Spinal cord (tissue), 10 donors: ENCODE results near the gene API5. TPM values are rescaled to one million over a fixed set of nuclear protein-coding genes. Genes with fewer than 3 reads are reported as not detected.
"Not testable (repeated sequence)": the region's sequence is repeated elsewhere in the genome, so short reads cannot be mapped to it uniquely, and the experiment has no call there.

Experiments used
- DNase-seq, 6 donors: peaks; one replicate each; pipeline versions ENCODE4 v3.0.0 to v3.0.0-alpha.2; 2013 to 2015; ENCODE audit warnings: low spot score in 6 of 6, low read depth in 4 of 6
- H3K27ac ChIP-seq: one replicate; pipeline ENCODE4 v1.5.1; 2013; ENCODE audit warnings: low read depth, low read length, control low read depth
- H3K27me3 ChIP-seq: one replicate; pipeline ENCODE4 v1.6.1; 2013; ENCODE audit warnings: low read length; ENCODE audit not compliant: control insufficient read depth, insufficient read depth
- H3K36me3 ChIP-seq: one replicate; pipeline ENCODE4 v1.6.1; 2013; ENCODE audit warnings: low read length; ENCODE audit not compliant: control insufficient read depth, insufficient read depth
- H3K4me1 ChIP-seq: one replicate; pipeline ENCODE4 v1.6.1; 2013; ENCODE audit warnings: low read length; ENCODE audit not compliant: control insufficient read depth, insufficient read depth
- H3K4me3 ChIP-seq: one replicate; pipeline ENCODE4 v1.5.1; 2013; ENCODE audit warnings: low read depth, low read length, control low read depth
- H3K9me3 ChIP-seq: one replicate; pipeline ENCODE4 v1.6.1; 2013; ENCODE audit warnings: low read length; ENCODE audit not compliant: control insufficient read depth, insufficient read depth
- WGBS: methylation state at CpG from one replicate; pipeline ENCODE4 v1.1.5; 2013; ENCODE audit warnings: missing lambda C conversion rate; ENCODE audit not compliant: insufficient coverage; 5-methylcytosine and 5-hydroxymethylcytosine counted together
- polyA plus RNA-seq, 2 donors: library from polyadenylated mRNA; unstranded; fragments of 120-200 nt; gene quantifications; one replicate each; pipeline ENCODE4 v1.2.1, GENCODE V29; 2013; ENCODE audit not compliant: insufficient read length in 2 of 2
- total RNA-seq, 2 donors: library from RNA; depleted of rRNA in 1 of 2; stranded (reverse); fragments of 120-200 nt in 1 of 2; fragments of >200 nt in 1 of 2; gene quantifications; one replicate each; pipeline versions ENCODE4 v1.2.3 to v1.2.4, GENCODE V29; 2013 to 2014
- donor health status: healthy.

Gene API5
- total and polyA plus RNA-seq, 4 donors: 56.1 to 99.4 (median 72.0) TPM

DNA sequence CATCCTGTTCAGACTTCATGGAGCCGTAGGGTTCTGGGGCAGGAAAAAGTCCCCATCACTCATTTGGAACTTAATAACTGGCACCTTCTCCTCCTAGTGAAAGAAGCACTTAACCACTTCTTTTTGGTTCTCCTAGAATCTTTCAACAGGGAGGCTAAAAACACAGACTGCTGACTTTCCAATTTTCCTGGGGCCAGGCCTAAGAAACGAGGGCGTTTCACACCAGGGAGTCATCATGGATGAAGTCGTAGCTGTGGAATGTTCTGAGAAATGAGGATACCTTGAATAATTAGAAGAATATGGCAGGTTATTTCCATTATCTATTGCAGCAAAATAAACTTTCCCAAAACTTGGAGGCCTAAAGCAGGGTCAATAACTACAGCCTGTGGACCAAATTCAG, 26.0 kb upstream of the API5 start:
- H3K27me3 ChIP-seq: peaks cover 2% of the 10 kb centered on the region
- no peaks in the 10 kb centered on the region for H3K36me3 ChIP-seq
- peaks cover 3% of the 10 kb centered on the region for H3K4me1 ChIP-seq
- H3K9me3 ChIP-seq: no peaks in the 10 kb centered on the region
- 78% methylated on average over 1 of the region's 4 CpGs for WGBS
- H3K27ac ChIP-seq: no peak overlapping the region
- no peak for DNase-seq
- no peak overlapping the region for H3K4me3 ChIP-seq

- 89% methylated on average over 3 of the region's 3 CpGs for WGBS
- Histone ChIP-seq H3K27ac (no peak overlapping the region), H3K4me1 (peaks cover 3% of the 10 kb centered on the region), H3K27me3 (no peaks in the 10 kb centered on the region), H3K36me3 (no peaks in the 10 kb centered on the region), H3K4me3 (no peak overlapping the region), H3K9me3 (no peaks in the 10 kb centered on the region)
- DNase-seq: no peak
Measured at GRCh38 chr11:43289368-43289767, 22.4 kb upstream of the API5 start.

- Histone ChIP-seq H3K4me1 (no peaks in the 10 kb centered on the region), H3K27ac (no peak overlapping the region), H3K4me3 (no peak overlapping the region), H3K27me3 (no peaks in the 10 kb centered on the region), H3K36me3 (no peaks in the 10 kb centered on the region), H3K9me3 (no peaks in the 10 kb centered on the region)
- 50% methylated on average over 1 of the region's 7 CpGs for WGBS
- no peak for DNase-seq
Measured at GRCh38 chr11:43298397-43298796, 13.4 kb upstream of the API5 start.

GRCh38 chr11:43315966-43316365, 4.2 kb downstream of the API5 start:
- Histone ChIP-seq H3K36me3 (peaks cover 3% of the 10 kb centered on the region), H3K9me3 (no peaks in the 10 kb centered on the region)
- no CpG with 5 or more reads among the region's 2 CpGs for WGBS

DNA sequence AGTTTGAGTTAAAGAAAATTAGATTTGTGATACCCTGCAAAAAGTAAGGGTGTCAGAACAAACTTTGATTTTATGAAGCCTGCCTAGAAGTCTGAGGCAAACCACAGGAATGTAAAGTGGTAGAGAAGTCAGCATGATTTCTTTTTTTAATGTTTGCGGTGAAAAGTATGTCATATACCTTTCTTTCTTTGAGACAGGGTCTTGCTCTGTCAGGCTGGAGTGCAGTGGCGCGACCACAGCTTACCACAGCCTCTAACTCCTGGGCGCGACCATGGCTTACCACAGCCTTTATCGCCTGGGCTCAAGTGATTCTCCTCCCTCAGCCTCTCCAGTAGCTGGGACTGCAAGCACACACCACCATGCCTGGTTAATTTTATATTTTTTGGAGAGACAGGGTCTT, 4.7 kb downstream of the API5 start:
- WGBS: 100% methylated on average over 1 of the region's 6 CpGs

More at GRCh38 chr11:43315966-43316365, 4.2 kb downstream of the API5 start:
- Histone ChIP-seq H3K27me3 (no peaks in the 10 kb centered on the region), H3K27ac (no peak overlapping the region), H3K4me1 (peaks cover 12% of the 10 kb centered on the region), H3K4me3 (no peak overlapping the region)
- DNase-seq: no peak

DNA sequence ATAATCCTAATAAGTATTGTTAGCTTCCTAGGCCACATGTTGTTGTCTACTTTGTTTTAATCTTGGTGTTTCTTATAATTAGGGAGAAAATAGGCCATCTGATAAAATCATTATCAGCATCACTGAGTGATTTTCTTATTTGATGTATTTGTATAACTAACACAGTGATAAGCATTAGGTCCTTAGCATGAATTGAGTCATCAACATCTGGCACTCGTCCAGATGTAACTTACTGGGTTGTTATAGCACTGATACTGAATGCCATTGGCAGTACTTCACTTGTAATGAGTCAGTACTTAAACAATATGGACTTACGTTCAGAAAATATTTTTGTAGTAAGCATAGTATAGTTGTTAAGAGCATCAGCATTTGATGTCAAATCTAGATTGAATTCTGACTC, 16.2 kb downstream of the API5 start:
- DNase-seq: no peak
- no peaks in the 10 kb centered on the region for H3K9me3 ChIP-seq
- H3K4me1 ChIP-seq: no peaks in the 10 kb centered on the region
- H3K4me3 ChIP-seq: no peak overlapping the region
- H3K27ac ChIP-seq: no peak overlapping the region
- no CpG with 5 or more reads among the region's 2 CpGs for WGBS
- H3K36me3 ChIP-seq: peaks cover 26% of the 10 kb centered on the region
- no peaks in the 10 kb centered on the region for H3K27me3 ChIP-seq

More for the DNA sequence above, 4.7 kb downstream of the API5 start:
- H3K9me3 ChIP-seq: no peaks in the 10 kb centered on the region
- H3K36me3 ChIP-seq: peaks cover 3% of the 10 kb centered on the region
- H3K27me3 ChIP-seq: no peaks in the 10 kb centered on the region
- no peak for DNase-seq
- peaks cover 12% of the 10 kb centered on the region for H3K4me1 ChIP-seq
- no peak overlapping the region for H3K27ac ChIP-seq
- no peak overlapping the region for H3K4me3 ChIP-seq

- Histone ChIP-seq H3K27me3 (no peaks in the 10 kb centered on the region), H3K4me1 (no peaks in the 10 kb centered on the region), H3K4me3 (no peak overlapping the region), H3K27ac (no peak overlapping the region), H3K36me3 (peaks cover 24% of the 10 kb centered on the region), H3K9me3 (no peaks in the 10 kb centered on the region)
- no CpG with 5 or more reads among the region's 2 CpGs for WGBS
- DNase-seq: no peak
Measured at GRCh38 chr11:43328482-43328881, 16.7 kb downstream of the API5 start.

GRCh38 chr11:43341159-43341558, 29.4 kb downstream of the API5 start:
- H3K9me3 ChIP-seq: no peaks in the 10 kb centered on the region
- no peaks in the 10 kb centered on the region for H3K27me3 ChIP-seq
- H3K4me1 ChIP-seq: no peaks in the 10 kb centered on the region
- no peak for DNase-seq
- peaks cover 15% of the 10 kb centered on the region for H3K36me3 ChIP-seq
- H3K27ac ChIP-seq: no peak overlapping the region
- no peak overlapping the region for H3K4me3 ChIP-seq

DNA sequence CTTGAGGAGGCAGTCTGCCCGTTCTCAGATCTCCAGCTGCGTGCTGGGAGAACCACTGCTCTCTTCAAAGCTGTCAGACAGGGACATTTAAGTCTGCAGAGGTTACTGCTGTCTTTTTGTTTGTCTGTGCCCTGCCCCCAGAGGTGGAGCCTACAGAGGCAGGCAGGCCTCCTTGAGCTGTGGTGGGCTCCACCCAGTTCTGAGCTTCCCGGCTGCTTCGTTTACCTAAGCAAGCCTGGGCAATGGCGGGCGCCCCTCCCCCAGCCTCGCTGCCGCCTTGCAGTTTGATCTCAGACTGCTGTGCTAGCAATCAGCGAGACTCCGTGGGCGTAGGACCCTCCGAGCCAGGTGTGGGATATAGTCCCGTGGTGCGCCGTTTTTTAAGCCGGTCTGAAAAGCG, 39.6 kb downstream of the API5 start:
- not testable (repeated sequence) for DNase-seq, H3K27me3 ChIP-seq
- no CpG with 5 or more reads among the region's 17 CpGs for WGBS

GRCh38 chr11:43354311-43354710, 42.5 kb downstream of the API5 start:
- peaks cover 4% of the 10 kb centered on the region for H3K36me3 ChIP-seq
- no CpG with 5 or more reads among the region's 4 CpGs for WGBS

More for the DNA sequence above, 39.6 kb downstream of the API5 start:
- not testable (repeated sequence) for H3K4me3 ChIP-seq, H3K27ac ChIP-seq, H3K4me1 ChIP-seq, H3K36me3 ChIP-seq, H3K9me3 ChIP-seq

More at GRCh38 chr11:43354311-43354710, 42.5 kb downstream of the API5 start:
- no peak overlapping the region for H3K4me3 ChIP-seq
- H3K27me3 ChIP-seq: no peaks in the 10 kb centered on the region
- peaks cover 4% of the 10 kb centered on the region for H3K4me1 ChIP-seq
- H3K9me3 ChIP-seq: no peaks in the 10 kb centered on the region
- no peak overlapping the region for H3K27ac ChIP-seq
- DNase-seq: no peak
